ENCODE measurements around the gene PRKCH.

PRKCH gene

GRCh38 chr14:61532763-61533162 lies 211.4 kb downstream of the PRKCH start:
- no peak for DNase-seq (ENCODE audit: insufficient read length, low spot score)
- no peak for TF ChIP-seq CTCF (IDR thresholded peaks at IDR 0.05; ENCODE audit: insufficient read depth, missing control alignments)
- FAIRE-seq = no peak

DNA sequence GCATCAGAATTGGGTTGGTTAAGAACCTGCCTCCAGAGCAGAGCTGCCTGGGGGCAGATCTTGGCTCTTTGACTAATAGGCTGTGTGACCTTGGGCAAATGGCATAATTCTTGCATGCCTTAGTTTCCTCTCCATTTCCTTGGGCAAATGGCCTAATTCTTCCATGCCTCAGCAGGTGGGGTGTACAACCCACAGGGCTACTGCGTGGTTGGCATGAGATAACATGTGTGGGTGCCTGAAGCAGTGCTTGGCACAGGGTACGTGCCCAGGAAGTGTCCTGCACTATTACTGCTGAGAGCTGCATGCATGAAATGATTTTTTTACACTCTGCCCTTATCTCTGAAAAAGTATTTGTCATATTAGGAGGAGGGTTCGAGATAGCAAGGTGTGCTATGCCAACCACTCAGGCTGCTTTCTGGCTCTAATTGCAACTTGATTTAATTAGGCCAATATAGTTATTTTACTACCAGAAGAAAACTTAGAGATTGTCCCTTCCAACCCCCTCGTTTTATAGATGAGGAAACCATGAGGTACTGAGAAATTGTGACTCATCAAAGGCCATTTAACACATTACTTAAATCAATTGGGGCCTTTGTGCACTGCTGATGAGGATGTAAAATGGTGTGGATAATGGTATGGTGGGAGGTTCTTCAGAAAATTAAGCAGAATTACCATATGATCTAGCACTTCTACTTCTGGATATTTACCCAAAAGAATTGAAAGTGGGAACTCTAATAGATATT lies 212.3 kb downstream of the PRKCH start:
- TF ChIP-seq CTCF (IDR thresholded peaks at IDR 0.05; ENCODE audit: insufficient read depth, missing control alignments) = no peak
- no peak for FAIRE-seq

GRCh38 chr14:61535032-61535431 lies 213.7 kb downstream of the PRKCH start:
- no peak for DNase-seq (ENCODE audit: insufficient read length, low spot score)
- no peak for FAIRE-seq
- TF ChIP-seq CTCF (IDR thresholded peaks at IDR 0.05; ENCODE audit: insufficient read depth, missing control alignments) = no peak

More for the DNA sequence above, 212.3 kb downstream of the PRKCH start:
- no peak for DNase-seq (ENCODE audit: insufficient read length, low spot score)

DNA sequence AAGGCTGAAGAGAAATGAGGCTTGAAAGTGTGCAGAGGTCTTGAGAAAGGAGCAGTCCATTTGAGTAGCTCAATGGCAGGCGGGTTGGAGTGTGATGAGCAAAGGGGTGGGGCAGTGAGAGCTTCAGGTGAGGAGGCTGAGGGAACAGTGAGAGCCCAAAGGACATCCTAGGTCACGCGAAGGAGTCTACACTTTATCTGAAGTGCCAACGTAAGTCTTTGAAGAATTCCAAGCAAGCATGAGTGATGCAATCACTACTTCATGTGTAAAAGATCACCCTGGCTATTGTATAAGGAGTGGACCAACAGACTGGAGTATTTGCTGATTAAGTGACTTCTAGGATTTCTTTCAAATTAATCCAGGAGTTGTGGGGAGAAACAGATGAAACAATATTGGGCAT lies 214.1 kb downstream of the PRKCH start:
- TF ChIP-seq CTCF (IDR thresholded peaks at IDR 0.05; ENCODE audit: insufficient read depth, missing control alignments) = no peak
- no peak for FAIRE-seq

GRCh38 chr14:61536661-61537562 lies 215.5 kb downstream of the PRKCH start:
- no peak for FAIRE-seq
- TF ChIP-seq CTCF (IDR thresholded peaks at IDR 0.05; ENCODE audit: insufficient read depth, missing control alignments) = no peak
- DNase-seq (ENCODE audit: insufficient read length, low spot score) = no peak

More for the DNA sequence above, 214.1 kb downstream of the PRKCH start:
- DNase-seq (ENCODE audit: insufficient read length, low spot score) = no peak

DNA sequence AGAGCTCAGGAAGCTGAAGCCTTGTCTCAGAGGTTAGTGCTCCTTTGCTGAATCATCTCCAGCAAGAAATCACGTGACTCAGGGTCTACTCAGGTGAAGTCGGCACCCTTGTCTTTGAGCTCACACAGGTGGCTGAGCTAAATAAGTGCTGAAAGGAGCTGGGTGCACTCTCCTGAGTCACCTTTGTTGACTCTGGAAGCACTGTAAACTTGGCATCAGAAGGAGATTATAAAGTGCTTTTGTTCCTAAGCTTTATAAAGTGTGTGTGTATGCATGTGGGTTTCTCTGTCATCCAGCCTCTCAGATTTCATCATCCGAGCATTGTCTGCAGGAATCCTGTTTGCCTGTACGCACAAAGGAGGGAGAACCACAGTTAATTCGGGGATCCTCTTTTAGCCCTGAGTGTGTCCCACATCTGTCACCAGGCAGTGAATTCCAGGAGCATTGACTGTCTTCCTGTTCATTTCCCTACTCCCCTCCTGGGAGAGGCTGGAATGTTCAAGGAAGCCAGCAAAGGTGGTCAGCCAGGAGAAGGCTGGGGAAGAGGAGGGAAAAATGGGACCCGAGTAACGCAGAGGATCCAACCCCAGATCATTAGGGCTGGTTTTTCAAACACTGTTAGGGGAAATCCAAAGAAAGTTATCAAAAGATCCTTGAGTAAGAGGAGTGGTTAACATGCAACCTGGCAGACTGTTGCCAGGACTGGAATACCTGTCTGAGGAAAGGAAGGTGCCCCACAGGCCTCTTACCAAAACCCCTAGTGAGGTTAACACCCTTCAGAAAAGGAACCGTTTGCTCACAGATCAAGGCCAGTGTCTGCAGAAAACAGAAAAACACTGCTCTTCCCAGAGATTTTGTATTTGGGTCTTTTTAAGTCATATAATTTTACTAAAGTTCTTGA lies 216.4 kb downstream of the PRKCH start:
- no peak for TF ChIP-seq CTCF (IDR thresholded peaks at IDR 0.05; ENCODE audit: insufficient read depth, missing control alignments)
- DNase-seq (ENCODE audit: insufficient read length, low spot score) (no peak), FAIRE-seq (no peak)
